ENCODE results near the gene SUN1.
"Not testable (repeated sequence)": the region's sequence is repeated elsewhere in the genome, so short reads cannot be mapped to it uniquely, and the experiment has no call there.

SUN1 gene

DNA sequence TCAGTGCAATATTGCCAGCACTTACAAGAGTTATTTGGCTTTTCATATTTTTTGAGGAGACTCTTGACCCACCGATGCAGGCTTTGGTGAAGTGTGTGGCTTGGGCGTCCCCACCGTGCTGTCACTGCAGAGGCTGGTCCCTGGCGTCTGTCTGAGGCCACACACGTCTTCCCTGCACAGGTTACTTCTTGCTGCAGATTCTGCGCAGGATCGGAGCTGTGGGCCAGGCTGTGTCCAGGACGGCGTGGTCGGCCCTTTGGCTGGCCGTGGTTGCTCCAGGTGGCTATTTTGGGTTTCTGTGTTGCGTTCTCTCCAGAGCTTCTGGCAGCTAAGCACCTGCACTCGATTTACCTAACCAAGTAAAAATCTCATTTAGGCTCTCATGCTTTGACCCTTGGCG lies 18.9 kb downstream of the SUN1 start:
- FAIRE-seq: no peak
- DNase-seq (ENCODE audit: insufficient read length, low spot score): no peak

- no peak for FAIRE-seq
Measured at GRCh38 chr7:853366-854117, 21.3 kb downstream of the SUN1 start.

DNA sequence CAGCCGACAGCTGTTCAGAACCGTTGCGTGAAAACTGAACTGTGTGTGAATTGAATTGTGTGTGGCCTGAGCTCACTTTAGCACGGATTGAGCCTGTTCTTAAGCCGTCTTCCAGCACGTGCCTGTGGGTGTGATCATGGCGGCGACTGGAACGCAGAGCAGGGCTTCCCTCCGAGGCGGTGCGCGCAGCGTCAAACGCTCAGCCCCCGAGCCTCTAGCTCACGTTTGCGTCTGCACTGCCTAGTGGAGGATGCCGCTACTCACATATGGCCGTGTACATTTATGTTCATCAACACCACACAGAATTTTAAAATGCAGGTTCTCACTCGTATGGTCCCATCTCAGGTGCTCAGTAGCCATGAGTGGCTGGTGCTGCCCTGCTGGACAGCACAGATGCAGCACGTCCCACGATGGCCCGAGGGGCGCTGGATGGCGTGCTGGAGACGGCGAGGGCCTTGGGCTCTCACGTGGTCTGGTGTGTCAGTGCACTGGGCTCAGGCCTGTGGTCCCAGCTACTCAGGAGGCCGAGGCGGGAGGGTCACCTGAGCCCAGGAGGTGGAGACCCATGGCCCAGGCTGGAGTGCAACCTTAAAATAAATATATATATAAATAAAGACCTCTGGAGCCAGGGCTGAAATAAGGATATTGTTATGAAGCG lies 22.0 kb downstream of the SUN1 start:
- DNase-seq (ENCODE audit: insufficient read length, low spot score): no peak
- no peak for FAIRE-seq

More at GRCh38 chr7:853366-854117, 21.3 kb downstream of the SUN1 start:
- no peak for DNase-seq (ENCODE audit: insufficient read length, low spot score)

DNA sequence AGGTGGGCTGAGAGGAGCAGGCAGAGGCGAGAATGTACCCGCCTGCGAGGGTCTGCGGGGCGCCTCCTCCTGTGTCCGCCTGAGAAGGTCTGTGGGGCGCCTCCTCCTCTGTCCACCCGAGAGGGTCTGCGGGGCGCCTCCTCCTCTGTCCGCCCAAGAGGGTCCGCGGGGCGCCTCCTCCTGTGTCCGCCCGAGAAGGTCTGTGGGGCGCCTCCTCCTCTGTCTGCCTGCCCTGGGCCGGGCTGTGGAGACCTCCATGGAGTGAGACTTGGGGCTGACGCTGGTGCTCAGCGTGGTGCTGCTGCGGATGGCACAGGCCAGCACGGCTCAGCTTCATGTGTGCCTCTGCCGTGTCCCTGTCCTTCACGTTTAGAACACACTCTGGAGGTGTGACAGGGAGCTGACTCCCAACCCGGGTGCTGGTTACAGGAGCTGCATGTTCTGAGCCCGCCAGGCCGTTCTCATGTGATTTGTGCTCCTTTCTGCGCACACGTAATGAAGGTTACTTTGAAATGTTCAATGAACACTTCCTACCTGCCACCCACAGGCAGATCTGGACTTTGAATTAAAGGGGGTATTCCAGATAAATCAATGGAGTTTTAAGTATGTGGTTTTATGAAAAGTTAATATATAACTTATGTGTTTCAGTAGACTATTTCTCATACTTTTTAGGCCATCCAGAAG lies 23.6 kb downstream of the SUN1 start:
- DNase-seq (ENCODE audit: insufficient read length, low spot score) (no peak), FAIRE-seq (no peak)

DNA sequence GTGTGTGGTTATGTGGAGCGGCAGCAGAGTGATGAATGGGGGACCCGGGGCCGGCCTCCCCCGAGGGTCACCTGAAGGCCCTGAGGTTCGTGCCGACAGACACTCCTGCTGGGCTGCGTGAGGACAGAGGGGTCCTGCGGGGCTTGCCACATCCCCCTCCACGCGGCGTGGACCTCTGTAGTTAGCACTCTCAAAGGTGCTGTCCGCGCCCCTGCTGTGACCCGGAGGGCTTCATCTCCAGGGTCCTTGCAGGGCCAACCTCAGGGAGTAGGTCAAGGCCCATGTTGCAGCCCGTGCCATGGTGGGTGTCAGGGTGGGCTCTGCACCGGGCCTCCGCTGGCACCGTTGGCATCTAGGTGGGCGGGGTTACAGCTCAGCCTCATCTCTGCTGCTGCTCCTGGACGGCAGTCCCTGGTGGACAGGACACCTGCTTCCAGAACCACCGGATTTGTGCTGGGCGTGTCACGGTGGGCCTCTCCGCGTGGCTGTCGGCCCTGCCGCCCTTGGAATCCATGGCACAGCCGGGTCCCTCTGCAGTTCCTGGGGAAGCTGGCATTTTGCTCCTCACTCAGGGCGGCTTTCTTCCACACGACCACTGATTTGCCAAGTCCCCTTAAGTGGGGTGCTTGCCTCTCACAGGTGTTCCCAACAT lies 24.3 kb downstream of the SUN1 start:
- FAIRE-seq: no peak
- no peak for DNase-seq (ENCODE audit: insufficient read length, low spot score)

- DNase-seq (ENCODE audit: insufficient read length, low spot score): no peak
- FAIRE-seq: no peak
Measured at GRCh38 chr7:857661-858060, 25.4 kb downstream of the SUN1 start.

- DNase-seq (ENCODE audit: insufficient read length, low spot score): no peak
Measured at GRCh38 chr7:859359-860030, 27.2 kb downstream of the SUN1 start.

GRCh38 chr7:860149-860548 lies 27.9 kb downstream of the SUN1 start:
- FAIRE-seq (no peak), DNase-seq (ENCODE audit: insufficient read length, low spot score) (no peak)

More at GRCh38 chr7:859359-860030, 27.2 kb downstream of the SUN1 start:
- no peak for FAIRE-seq

DNA sequence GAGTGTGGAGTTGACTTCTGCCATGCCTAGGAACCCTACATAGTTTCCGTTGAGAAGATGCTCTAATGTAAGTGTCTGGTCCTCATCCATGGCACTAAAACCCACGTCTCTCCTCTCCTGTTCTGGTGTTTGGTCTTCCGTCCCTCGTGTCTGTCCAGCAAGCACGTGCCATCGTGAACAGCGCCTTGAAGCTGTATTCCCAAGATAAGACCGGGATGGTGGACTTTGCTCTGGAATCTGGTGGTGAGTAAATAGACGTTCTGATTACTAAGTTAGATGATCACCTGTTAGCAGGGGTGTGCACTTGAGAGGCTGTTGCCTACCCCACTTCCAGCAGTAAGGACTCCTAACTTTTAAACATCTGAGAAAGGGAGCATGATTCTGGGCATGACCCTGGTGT lies 28.9 kb downstream of the SUN1 start:
- DNase-seq (ENCODE audit: insufficient read length, low spot score): no peak
- no peak for FAIRE-seq

GRCh38 chr7:862157-862556 lies 29.9 kb downstream of the SUN1 start:
- FAIRE-seq (no peak), DNase-seq (ENCODE audit: insufficient read length, low spot score) (no peak)

GRCh38 chr7:863106-863505 lies 30.8 kb downstream of the SUN1 start:
- FAIRE-seq (no peak), DNase-seq (ENCODE audit: insufficient read length, low spot score) (no peak)

DNA sequence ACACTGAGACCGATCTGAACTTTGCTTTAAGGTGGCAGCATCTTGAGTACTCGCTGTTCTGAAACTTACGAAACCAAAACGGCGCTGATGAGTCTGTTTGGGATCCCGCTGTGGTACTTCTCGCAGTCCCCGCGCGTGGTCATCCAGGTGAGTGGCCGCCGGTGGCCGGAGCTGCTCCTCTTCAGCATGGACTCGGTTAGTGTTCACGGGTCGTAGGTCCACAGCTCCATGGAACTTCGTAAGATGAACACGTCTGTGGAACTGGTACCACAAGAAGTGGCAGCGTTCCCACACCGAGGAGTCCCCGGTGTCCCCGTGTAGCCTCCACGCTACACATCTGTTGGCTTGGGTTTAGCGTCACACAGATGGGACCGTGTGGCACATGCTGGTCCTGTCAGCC lies 33.6 kb downstream of the SUN1 start:
- no peak for DNase-seq (ENCODE audit: insufficient read length, low spot score)

DNA sequence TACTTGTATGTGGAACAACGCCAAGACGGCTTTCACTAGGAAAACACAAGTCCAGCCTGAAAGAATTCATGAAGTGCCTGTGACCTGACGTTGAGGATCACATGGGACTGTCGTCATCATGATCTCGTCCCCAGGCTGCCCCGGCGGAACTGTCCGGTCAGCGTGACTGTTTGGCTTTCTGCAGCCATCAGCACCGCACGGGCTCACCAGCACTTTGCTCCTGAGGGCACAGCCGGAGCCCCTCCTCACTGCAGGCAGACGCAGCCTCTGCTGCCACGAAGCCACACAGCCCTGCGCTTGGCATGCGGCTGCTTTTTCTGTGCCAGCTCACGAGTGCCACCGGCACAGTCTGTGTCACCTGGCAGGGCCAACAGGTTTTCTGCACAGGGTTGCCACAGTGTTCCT lies 34.7 kb downstream of the SUN1 start:
- FAIRE-seq (no peak), DNase-seq (ENCODE audit: insufficient read length, low spot score) (no peak)

More for the DNA sequence above, 33.6 kb downstream of the SUN1 start:
- no peak for FAIRE-seq

DNA sequence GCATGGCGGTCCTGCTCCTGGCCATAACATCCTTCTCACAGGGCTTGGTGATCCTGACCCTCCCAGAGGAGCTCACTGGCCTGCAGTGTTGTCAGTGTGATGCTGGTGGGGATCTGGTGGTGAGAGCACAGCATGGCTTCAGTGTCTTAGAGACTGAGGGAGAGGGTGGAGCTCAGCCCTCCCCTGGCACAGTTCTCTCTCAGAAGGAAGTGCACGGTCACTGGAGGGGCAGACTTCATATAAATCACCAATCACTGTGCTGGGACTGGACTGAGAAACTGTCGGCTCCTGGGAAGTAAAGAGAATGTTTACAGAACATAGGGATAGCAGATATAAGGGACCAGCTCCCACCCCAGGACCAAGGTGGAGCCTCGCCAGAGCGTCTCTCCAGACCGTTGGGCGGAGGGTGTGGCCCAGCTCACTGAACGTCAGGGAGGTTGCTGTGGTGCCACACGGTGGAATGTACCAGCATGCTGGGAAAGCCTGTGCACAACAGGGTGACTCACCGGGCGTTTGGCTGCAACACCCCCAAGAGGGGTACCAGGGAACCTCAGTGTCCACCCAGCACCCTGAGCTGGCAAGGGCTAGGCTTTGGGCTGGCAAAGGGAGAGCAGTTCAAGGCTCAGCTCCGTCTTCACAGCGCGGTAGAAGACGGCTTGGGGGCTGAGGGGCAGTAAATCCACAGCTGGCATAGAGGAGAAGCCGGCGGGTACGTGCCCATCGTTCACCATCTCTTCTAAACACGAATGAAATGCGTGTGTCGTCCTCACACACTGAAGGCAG lies 35.3 kb downstream of the SUN1 start:
- FAIRE-seq (no peak), DNase-seq (ENCODE audit: insufficient read length, low spot score) (no peak)

DNA sequence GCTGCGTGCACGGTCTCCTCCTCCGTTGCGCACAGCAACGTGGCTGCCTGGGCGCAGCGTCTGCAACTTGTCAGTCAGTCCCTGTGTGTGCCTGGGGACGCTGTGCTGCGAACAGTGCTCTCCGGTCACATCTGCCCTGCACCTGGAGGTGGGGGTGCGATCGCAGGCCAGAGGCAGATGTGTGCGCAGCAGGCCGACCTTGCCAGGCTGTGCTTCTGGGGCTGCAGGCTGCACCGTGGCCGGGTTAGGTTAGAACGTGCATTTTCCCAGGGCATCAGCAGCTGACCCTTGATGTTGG lies 35.9 kb downstream of the SUN1 start:
- DNase-seq (ENCODE audit: insufficient read length, low spot score) (no peak), FAIRE-seq (no peak)

DNA sequence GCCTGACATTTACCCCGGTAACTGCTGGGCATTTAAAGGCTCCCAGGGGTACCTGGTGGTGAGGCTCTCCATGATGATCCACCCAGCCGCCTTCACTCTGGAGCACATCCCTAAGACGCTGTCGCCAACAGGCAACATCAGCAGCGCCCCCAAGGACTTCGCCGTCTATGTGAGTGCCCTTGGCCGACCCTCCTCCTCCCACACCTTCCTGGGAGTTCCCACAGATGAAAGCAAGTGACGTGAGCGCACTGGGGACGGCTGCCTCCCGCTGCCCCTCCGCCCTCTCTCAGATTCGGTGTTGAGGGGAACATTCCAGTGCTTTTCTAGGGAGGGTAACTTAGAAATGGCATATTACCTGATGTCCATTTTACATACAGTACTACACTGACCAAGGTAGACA lies 37.1 kb downstream of the SUN1 start:
- FAIRE-seq: no peak
- no peak for DNase-seq (ENCODE audit: insufficient read length, low spot score)

GRCh38 chr7:871900-872537 lies 39.7 kb downstream of the SUN1 start:
- FAIRE-seq: no peak
- DNase-seq (ENCODE audit: insufficient read length, low spot score): no peak

DNA sequence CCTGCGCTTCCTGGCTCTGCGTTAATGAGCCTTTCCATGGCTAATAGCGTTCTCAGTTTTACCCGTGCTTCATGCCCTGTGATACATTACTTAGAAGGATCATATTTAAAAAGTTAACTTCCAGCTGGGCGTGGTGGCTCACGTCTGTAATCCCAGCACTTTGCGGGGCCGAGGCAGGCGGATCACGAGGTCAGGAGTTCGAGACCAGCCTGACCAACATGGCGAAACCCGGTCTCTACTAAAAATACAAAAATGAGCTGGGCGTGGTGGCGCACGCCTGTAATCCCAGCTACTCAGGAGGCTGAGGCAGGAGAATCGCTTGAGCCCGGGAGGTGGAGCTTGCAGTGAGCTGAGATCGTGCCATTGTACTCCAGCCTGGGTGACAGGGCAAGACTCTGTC lies 40.4 kb downstream of the SUN1 start:
- DNase-seq (ENCODE audit: insufficient read length, low spot score); FAIRE-seq: not testable (repeated sequence)

GRCh38 chr7:873367-874002 lies 41.2 kb downstream of the SUN1 start:
- peak; percentile 53 for FAIRE-seq
- peak; percentile 89 for DNase-seq (ENCODE audit: insufficient read length, low spot score)

Data from GM19239 (cell line).